GM12875 (cell line): Measurements from ENCODE around the gene MEGF11.

Experiments used
- H3K4me3 ChIP-seq: one replicate; pipeline ENCODE4 v1.5.1; 2011; ENCODE audit warnings: low read depth, low read length, control low read depth
- TF ChIP-seq, protein P1 (sequence below): IDR thresholded peaks from 2 replicates; pipeline ENCODE4 v1.5.1; 2011; ENCODE audit warnings: low read depth, mild to moderate bottlenecking, control low read depth, inconsistent platforms, low read length, moderate library complexity, borderline replicate concordance; ENCODE audit not compliant: insufficient read depth

The MEGF11 gene

DNA sequence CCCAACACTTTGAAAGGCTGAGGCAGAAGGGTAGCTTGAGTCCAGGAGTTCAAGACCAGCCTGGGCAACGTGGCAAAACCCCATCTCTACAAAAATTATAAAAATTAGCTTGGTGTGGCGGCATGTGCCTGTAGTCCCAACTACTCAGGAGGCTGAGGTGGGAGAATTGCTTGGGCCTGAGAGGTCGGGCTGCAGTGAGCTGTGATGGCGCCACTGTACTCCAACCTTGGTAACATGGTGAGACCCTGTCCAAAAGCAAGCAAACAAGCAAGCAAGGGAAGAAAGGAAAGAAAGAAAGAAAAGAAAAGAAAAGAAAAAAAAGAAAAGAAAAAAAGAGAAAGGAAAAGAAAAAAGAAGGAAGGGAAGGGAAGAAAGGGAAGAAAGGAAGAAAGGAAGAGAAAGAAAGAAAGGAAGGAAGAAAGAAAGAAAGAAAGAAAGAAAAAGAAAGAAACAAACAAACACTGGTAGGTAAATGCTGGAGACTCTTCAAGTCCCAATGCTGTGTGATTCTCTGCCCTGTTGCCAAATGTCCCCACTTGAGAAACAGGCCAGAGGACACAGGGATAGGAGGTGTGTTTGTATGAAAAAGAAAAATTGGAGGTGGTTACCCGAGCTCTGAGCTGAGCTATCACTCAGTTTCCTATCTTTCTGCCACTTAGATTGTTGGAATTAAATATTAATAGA, 263.1 kb downstream of the MEGF11 start:
- no peak overlapping the region for H3K4me3 ChIP-seq
- TF ChIP-seq, protein P1, sequence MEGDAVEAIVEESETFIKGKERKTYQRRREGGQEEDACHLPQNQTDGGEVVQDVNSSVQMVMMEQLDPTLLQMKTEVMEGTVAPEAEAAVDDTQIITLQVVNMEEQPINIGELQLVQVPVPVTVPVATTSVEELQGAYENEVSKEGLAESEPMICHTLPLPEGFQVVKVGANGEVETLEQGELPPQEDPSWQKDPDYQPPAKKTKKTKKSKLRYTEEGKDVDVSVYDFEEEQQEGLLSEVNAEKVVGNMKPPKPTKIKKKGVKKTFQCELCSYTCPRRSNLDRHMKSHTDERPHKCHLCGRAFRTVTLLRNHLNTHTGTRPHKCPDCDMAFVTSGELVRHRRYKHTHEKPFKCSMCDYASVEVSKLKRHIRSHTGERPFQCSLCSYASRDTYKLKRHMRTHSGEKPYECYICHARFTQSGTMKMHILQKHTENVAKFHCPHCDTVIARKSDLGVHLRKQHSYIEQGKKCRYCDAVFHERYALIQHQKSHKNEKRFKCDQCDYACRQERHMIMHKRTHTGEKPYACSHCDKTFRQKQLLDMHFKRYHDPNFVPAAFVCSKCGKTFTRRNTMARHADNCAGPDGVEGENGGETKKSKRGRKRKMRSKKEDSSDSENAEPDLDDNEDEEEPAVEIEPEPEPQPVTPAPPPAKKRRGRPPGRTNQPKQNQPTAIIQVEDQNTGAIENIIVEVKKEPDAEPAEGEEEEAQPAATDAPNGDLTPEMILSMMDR = no peak

DNA sequence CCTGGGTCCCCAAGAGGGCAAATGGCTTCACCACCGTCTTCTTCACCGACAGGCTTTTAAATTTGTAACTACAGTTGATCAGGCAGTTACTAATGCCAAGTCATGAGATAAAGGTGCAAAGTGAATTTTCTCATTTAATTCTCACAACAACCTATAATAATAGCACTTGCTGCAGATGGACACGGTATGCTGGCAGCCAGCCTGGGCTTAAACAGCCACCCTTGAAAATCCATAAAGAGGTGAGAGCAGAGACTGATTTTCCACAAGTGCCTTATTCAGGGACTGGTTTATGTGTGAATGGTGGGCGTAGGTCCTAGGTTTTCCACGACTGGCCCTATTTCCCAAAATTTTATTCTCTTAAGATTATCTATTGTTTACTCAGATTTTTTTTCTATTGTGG, 266.4 kb downstream of the MEGF11 start:
- no peak overlapping the region for H3K4me3 ChIP-seq
- TF ChIP-seq, protein P1 = no peak

DNA sequence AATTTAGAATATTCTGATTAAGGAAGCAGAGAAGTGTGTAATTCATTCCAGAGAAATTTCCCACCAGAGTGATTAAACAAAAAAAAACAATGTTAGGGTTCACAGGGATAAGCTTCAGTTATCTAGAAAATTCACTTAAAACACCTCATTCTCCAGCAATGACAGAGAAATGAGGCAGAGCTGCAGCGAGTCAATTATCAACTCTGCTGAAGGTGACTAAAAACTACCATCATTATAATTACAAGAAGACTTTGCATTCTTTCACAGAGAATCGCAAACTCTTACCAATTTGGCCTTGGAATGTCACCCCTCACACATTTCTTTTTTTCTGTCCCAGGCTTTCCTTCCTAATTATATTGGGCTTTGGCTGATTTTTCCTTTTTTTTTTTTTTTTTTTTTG, 267.1 kb downstream of the MEGF11 start:
- no peak overlapping the region for H3K4me3 ChIP-seq
- TF ChIP-seq, protein P1 = no peak

DNA sequence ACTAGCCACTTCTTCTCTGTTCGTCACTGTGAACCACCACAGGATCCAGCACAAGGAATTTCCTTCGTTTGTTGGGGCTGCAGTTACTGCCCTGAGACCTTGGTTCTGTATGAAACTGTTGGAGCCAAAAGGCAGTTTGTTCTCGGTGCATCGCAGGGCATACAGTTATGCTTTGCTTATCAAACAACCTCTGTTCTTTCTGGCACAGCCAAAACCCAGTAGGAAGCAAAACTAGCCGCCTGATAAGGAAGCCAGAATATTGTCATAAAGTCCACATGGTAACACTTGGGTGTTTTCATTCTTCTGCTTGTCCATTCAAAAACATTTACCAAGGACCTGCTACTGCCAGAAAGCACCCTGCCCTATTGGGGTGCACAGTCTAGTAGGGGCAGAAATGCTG, 268.2 kb downstream of the MEGF11 start:
- H3K4me3 ChIP-seq = no peak overlapping the region
- TF ChIP-seq, protein P1 = no peak

- TF ChIP-seq, protein P1 = no peak
- no peak overlapping the region for H3K4me3 ChIP-seq
Observed at GRCh38 chr15:65982627-65983322, 270.8 kb downstream of the MEGF11 start.

DNA sequence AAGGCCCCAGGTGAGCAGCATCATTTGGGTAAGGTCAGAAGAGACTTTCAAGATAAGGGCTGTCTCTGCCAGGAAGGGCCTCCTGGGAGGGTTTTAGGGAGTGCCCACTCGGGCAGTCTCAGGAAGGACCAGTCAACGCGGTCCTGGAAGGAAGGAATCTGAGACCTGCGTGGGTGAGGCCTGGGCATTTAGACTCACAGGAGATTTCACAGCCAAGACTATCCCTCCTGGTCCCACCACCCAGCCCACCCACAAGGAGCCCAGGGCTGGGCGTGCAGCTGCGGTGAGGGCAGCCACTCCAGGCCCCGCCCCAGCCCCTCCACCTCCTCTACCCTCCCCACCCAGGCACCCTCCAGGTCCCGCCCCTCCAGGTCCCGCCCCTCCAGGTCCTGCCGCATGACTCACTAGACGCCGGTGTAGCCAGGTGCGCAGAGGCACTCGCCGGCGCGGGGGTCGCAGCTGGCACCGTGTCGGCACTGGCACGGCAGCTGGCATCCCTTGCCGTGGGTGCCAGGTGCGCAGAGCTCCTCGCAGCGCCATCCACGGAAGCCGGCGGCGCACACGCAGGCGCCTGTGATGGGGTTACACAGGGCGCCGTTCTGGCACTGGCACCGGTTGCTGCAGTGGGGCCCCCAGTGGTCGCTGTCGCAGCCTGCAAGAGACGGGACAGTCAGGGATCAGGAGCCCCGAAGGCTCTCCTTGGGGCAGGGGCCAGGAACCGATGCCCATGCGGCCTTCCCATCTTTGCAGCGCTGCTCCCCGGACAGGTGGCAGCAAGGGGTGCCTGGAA, 271.5 kb downstream of the MEGF11 start:
- TF ChIP-seq, protein P1 = peak; percentile 68
- peak overlapping the region; percentile 44 for H3K4me3 ChIP-seq
